Suprapubic skin (tissue), 4 donors: ENCODE data around the gene RBM34. TPM values are rescaled to one million over a fixed set of nuclear protein-coding genes. Genes with fewer than 3 reads are reported as not detected.

Experiments used
- DNase-seq, 2 donors: peaks; one replicate each; pipeline ENCODE4 v3.0.0-alpha.2; 2019; ENCODE audit warnings: low spot score in 2 of 2
- H3K27ac ChIP-seq: fragments of 200-600 bp; sonication (generic); one replicate; pipeline ENCODE4 v1.5.1; 2019
- H3K27me3 ChIP-seq: fragments of 200-600 bp; sonication (generic); one replicate; pipeline ENCODE4 v1.5.1; 2019
- H3K36me3 ChIP-seq: fragments of 200-600 bp; sonication (generic); one replicate; pipeline ENCODE4 v1.5.1; 2019
- H3K4me1 ChIP-seq: fragments of 200-600 bp; sonication (generic); one replicate; pipeline ENCODE4 v1.5.1; 2019
- H3K4me3 ChIP-seq: fragments of 200-600 bp; sonication (generic); one replicate; pipeline ENCODE4 v1.5.1; 2019; ENCODE audit warnings: mild to moderate bottlenecking
- H3K9me3 ChIP-seq: fragments of 200-600 bp; sonication (generic); one replicate; pipeline ENCODE4 v1.5.1; 2019
- EP300 ChIP-seq: sonication (generic); formaldehyde crosslinking; IDR thresholded peaks from one replicate; pipeline ENCODE4 v1.6.1; 2017; ENCODE audit warnings: antibody characterized with exemption
- POLR2A ChIP-seq, 2 donors: fragments of 450-650 bp; IDR thresholded peaks; one replicate each; pipeline ENCODE4 v1.6.1; 2017; ENCODE audit warnings: antibody characterized with exemption in 2 of 2, mild to moderate bottlenecking in 2 of 2, moderate library complexity in 2 of 2
- POLR2AphosphoS5 ChIP-seq, 3 donors: sonication (generic); formaldehyde crosslinking; IDR thresholded peaks; one replicate each; pipeline ENCODE4 v1.6.1; 2017; ENCODE audit warnings: antibody characterized with exemption in 3 of 3
- WGBS: methylation state at CpG from one replicate; pipeline ENCODE4 v1.1.5; 2018; 5-methylcytosine and 5-hydroxymethylcytosine counted together
- total RNA-seq, 4 donors: library from RNA; depleted of rRNA; stranded (reverse); fragments of >200 nt; gene quantifications; one replicate each; pipeline ENCODE4 v1.1.0, GENCODE V29; 2016
- TF ChIP-seq, protein P1 (sequence below), 2 donors: fragments of 200-600 bp in 1 of 2; fragments of 450-650 bp in 1 of 2; sonication (generic) in 1 of 2; IDR thresholded peaks; one replicate each; pipeline ENCODE4 v1.5.1; 2016 to 2019; ENCODE audit warnings: antibody characterized with exemption in 2 of 2, mild to moderate bottlenecking in 1 of 2, moderate library complexity in 1 of 2

The RBM34 gene
- total RNA-seq, 4 donors from 2014 or later, result 35.2 to 75.9 (median 51.2) TPM

DNA sequence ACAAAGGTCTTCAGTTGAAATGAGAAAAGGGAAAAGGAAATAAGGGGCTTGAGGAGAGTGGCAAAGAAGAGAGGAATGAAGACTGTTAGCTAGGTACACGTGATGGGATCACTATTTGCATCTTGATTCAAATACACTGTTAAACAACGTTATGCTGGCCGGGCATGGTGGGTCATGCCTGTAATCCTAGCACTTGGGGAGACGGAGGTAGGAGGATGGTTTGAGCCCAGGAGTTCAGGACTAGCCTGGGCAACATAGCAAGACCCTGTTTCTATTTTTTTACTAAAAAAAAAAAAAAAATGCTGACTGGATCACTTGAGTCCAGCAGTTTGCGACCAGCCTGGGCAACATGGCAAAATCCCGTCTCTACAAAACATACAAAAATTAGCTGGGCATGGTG, 2.4 kb downstream of the RBM34 start:
- H3K36me3 ChIP-seq, result peaks cover 50% of the 10 kb centered on the region
- no peak for DNase-seq
- H3K4me1 ChIP-seq, result peaks cover 24% of the 10 kb centered on the region
- H3K27ac ChIP-seq, result no peak overlapping the region
- no peak overlapping the region for H3K4me3 ChIP-seq
- TF ChIP-seq POLR2A (IDR thresholded peaks at IDR 0.05) (no peak), POLR2AphosphoS5 (IDR thresholded peaks at IDR 0.05) (no peak), EP300 (no peak)
- TF ChIP-seq, protein P1, sequence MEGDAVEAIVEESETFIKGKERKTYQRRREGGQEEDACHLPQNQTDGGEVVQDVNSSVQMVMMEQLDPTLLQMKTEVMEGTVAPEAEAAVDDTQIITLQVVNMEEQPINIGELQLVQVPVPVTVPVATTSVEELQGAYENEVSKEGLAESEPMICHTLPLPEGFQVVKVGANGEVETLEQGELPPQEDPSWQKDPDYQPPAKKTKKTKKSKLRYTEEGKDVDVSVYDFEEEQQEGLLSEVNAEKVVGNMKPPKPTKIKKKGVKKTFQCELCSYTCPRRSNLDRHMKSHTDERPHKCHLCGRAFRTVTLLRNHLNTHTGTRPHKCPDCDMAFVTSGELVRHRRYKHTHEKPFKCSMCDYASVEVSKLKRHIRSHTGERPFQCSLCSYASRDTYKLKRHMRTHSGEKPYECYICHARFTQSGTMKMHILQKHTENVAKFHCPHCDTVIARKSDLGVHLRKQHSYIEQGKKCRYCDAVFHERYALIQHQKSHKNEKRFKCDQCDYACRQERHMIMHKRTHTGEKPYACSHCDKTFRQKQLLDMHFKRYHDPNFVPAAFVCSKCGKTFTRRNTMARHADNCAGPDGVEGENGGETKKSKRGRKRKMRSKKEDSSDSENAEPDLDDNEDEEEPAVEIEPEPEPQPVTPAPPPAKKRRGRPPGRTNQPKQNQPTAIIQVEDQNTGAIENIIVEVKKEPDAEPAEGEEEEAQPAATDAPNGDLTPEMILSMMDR (IDR thresholded peaks at IDR 0.05), result no peak
- 92% methylated on average over 6 of the region's 6 CpGs for WGBS
- H3K9me3 ChIP-seq, result no peaks in the 10 kb centered on the region
- H3K27me3 ChIP-seq, result no peaks in the 10 kb centered on the region

DNA sequence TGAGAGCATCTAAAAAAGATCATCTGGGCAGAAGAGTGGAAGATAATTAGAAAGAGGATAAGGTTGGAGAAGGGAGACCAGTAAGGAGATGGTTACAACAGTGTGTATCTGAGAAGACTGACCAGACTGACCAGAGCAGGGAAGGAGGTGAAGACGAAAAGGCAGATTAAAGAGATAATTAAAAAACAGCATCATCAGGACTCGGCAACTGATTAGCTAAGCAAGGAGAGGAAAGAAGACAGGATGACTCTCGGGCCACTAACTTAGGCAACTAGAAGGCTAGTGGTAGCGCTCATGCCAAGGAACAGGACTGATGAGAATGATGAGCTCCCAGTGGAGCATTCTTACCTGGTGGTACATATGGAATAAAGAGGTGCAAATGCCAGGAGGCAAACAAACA, 3.9 kb downstream of the RBM34 start:
- no peak for DNase-seq
- no peak for TF ChIP-seq POLR2AphosphoS5 (IDR thresholded peaks at IDR 0.05)
- TF ChIP-seq EP300, result no peak
- TF ChIP-seq POLR2A (IDR thresholded peaks at IDR 0.05), result no peak
- TF ChIP-seq, protein P1 (IDR thresholded peaks at IDR 0.05), result no peak
- Histone ChIP-seq H3K4me1 (peaks cover 23% of the 10 kb centered on the region), H3K27me3 (no peaks in the 10 kb centered on the region), H3K36me3 (peaks cover 64% of the 10 kb centered on the region), H3K9me3 (no peaks in the 10 kb centered on the region), H3K4me3 (no peak overlapping the region), H3K27ac (no peak overlapping the region)
- WGBS, result 92% methylated on average over 4 of the region's 4 CpGs

DNA sequence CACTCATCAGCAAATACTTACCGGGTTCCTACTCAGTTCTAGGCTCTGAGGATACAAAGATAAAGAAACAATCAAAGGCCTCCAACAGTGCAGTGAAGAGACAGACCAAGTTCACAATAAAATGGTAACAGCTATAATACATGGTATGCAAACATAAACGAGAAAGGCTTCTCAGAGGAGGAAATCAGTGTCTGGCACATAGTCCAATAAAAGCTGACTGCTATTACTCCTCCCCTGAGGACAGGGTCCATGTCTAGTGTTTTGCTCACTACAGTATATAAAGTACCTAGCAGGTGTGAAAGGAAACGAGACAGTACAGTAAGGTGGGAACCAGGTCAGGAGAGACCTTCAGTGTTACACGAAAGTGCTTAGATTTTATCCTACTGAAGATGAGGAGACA, 4.3 kb downstream of the RBM34 start:
- no peaks in the 10 kb centered on the region for H3K9me3 ChIP-seq
- no peaks in the 10 kb centered on the region for H3K27me3 ChIP-seq
- no peak overlapping the region for H3K27ac ChIP-seq
- H3K4me1 ChIP-seq, result peaks cover 19% of the 10 kb centered on the region
- H3K4me3 ChIP-seq, result no peak overlapping the region
- peaks cover 68% of the 10 kb centered on the region for H3K36me3 ChIP-seq
- no peak for TF ChIP-seq EP300
- TF ChIP-seq, protein P1 (IDR thresholded peaks at IDR 0.05), result no peak
- no peak for TF ChIP-seq POLR2A (IDR thresholded peaks at IDR 0.05)
- TF ChIP-seq POLR2AphosphoS5 (IDR thresholded peaks at IDR 0.05), result no peak
- DNase-seq, result no peak
- WGBS, result 81% methylated on average over 4 of the region's 4 CpGs

DNA sequence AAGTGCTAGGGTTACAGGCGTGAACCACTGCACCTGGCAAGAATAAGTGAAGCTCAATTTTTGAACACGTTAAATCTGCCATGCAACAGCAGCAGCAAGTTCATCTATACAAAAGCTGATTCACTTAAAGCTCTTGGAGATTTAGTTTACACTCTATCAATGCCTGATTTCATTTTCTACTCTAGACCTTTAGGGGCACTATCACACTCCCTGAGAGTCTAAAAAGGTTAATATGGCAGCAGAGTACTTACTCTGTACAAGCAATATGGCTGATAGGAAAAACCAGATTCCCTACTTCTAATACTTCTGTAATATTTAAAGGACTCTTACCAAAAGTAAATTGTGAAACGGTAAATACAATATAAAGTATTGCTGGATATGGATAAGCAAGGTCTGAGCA, 4.8 kb downstream of the RBM34 start:
- DNase-seq, result no peak
- WGBS, result 91% methylated on average over 3 of the region's 3 CpGs
- H3K9me3 ChIP-seq, result no peaks in the 10 kb centered on the region
- H3K27me3 ChIP-seq, result no peaks in the 10 kb centered on the region
- H3K4me1 ChIP-seq, result peaks cover 16% of the 10 kb centered on the region
- no peak overlapping the region for H3K4me3 ChIP-seq
- TF ChIP-seq, protein P1 (IDR thresholded peaks at IDR 0.05), result no peak
- TF ChIP-seq POLR2AphosphoS5 (IDR thresholded peaks at IDR 0.05) (no peak), POLR2A (IDR thresholded peaks at IDR 0.05) (no peak), EP300 (no peak)
- H3K27ac ChIP-seq, result no peak overlapping the region
- peaks cover 73% of the 10 kb centered on the region for H3K36me3 ChIP-seq

DNA sequence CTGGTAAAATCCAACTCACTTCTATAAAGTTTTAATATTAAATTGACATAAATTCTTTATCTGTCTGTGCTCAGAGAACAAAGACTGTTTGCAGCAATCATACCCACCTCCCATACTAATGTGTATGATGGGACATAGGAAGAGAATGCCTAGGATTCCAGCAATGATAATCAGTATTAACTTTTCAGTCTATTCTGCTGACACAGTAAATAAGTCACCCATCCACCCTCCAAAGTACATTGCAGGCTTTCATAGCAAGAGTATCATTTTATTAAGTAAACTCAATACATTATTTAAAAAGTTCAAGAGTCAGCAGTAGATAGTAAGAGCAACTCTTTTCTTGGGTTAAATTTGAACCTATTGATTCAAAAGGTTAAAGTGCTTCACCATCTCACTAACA, 8.8 kb downstream of the RBM34 start:
- Histone ChIP-seq H3K36me3 (peaks cover 93% of the 10 kb centered on the region), H3K4me3 (no peak overlapping the region), H3K27ac (no peak overlapping the region), H3K4me1 (no peaks in the 10 kb centered on the region), H3K27me3 (no peaks in the 10 kb centered on the region), H3K9me3 (no peaks in the 10 kb centered on the region)
- no peak for DNase-seq
- TF ChIP-seq POLR2A (IDR thresholded peaks at IDR 0.05), result no peak
- no peak for TF ChIP-seq POLR2AphosphoS5 (IDR thresholded peaks at IDR 0.05)
- TF ChIP-seq, protein P1 (IDR thresholded peaks at IDR 0.05), result no peak
- no peak for TF ChIP-seq EP300
